Epidermal melanocyte (primary cell): ENCODE measurements around the gene SCN2B.
"Not testable (repeated sequence)": the region's sequence is repeated elsewhere in the genome, so short reads cannot be mapped to it uniquely, and the experiment has no call there.

Experiments used
- DNase-seq: peaks from one replicate; pipeline ENCODE4 v3.0.0; 2011; ENCODE audit warnings: low spot score; ENCODE audit not compliant: insufficient read length

The SCN2B gene

DNA sequence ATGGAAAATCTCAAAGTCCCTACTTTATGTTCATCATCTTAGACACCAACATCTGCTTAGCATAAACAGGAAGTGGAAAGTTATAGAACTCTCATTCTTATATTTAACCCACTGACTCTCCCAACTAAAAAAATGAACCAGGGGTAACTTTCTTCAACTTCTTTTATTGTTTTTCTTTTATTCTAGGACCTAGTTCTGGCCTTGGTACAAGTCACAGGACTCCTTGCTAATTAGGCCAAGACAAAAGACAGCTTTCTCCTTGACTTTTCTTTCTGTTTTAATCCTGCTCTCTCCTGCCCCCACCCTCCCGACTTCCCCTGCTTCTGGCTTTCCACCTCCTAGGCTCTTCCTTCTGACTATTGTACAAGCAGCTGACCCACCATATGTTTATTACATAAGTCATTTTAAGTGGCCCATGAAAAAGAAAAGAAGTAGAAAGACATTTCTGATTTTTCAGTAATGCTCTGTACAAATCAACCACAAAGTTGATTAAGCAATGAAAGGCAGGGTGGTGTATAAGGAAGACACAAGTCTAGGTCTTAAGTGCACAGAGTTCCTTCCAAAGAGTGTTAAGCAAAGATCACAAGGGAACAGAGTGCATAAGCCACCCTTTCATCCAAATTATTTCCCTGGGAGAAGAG lies 30.1 kb upstream of the SCN2B start:
- DNase-seq, result no peak

DNA sequence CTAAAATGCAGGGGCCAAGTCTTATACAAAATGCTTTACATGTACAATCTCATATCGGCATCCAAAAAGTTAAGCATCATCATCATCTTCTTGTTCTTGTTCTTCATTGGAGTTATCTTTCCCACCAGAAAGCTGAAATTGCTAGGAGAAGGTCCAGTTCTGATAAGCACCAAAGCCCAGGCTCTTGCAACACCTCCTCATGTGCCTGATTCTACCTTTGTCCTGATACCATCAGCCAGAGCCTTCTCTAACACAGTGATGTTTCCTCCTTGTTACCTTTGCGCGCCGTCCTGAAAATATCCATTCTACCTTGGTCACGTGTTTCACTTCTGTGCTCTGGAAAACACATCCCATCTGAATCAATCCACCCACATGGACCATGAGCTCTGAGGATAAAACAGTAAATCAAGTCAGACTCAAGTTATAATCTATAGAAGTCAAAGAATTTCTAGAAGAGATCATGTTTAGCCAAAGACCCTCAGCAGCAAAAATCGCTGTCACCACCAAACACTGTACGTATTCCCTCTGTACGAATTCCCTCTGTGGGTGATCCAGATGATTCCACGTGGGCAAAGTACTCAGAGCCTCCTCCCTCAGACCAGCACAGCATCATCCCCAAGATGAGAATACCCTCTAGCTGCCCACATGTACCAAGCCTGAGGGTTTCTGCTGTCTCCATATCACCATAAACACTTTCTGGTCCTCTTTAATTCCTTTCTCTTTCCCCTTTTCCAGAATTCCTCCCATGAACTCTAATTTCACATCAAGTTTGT lies 29.4 kb upstream of the SCN2B start:
- DNase-seq, result no peak

DNA sequence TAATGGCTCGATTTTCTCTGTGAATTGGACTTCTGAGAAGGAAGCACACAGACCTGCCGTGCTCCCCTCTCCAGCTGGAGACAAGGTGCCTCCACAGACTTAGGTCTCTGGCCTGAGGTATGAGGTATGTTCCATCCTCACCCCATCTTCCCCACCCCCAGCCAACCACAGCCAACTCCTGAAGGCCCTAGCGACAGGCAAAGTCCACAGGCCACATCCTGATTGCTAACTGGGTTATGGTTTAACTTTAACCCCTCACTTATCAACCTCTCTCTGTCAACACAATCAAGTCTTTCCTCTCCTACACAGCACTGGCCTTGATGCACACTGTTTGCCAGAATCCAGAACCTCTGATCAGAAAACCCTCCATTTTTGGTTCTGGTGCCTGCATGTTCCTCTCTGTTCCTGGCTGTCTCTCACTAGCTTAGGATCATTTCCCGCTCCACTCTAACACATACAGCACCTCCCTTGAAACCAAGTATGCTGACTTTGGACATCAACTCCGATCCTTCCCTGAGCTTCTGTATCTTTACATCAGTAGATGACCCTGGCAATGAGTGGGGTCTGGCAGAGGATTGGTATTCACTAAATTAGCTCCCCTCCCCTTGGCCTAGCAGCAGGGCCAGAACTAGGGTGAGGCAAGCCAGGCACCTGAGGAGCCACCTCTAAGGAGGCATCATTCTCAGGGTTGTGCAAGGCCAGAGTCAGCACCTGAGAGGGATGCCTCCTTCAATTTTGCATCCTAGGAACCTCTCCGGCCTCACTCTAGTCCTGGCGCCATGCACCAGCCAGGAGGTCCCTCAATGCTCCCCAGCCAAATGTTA lies 26.4 kb upstream of the SCN2B start:
- DNase-seq, result no peak

- DNase-seq, result no peak
Observed at GRCh38 chr11:118201966-118202365, 25.5 kb upstream of the SCN2B start.

- DNase-seq, result no peak
Observed at GRCh38 chr11:118200901-118201680, 24.7 kb upstream of the SCN2B start.

DNA sequence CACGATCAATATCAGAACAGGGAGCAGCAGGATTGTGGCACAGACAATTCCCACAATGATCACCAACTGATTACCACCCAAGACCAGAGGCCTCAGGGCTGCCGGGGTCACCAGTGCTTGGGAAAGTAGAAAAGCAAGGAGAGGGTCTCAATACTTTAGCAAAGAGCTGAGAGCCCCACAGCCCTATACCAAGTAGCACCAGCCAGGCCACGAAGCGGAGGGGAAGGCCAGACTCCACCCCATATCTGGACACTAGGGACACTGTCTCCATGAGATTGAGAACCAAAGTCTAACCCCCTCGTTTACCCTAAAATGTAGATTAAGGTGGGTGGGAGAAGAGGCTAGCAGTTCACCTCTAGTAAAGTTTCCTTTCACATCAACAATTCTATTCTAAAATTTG lies 24.1 kb upstream of the SCN2B start:
- DNase-seq, result no peak

- DNase-seq, result no peak
Observed at GRCh38 chr11:118199135-118199534, 22.7 kb upstream of the SCN2B start.

GRCh38 chr11:118198370-118198769 lies 21.9 kb upstream of the SCN2B start:
- DNase-seq, result peak; percentile 40

DNA sequence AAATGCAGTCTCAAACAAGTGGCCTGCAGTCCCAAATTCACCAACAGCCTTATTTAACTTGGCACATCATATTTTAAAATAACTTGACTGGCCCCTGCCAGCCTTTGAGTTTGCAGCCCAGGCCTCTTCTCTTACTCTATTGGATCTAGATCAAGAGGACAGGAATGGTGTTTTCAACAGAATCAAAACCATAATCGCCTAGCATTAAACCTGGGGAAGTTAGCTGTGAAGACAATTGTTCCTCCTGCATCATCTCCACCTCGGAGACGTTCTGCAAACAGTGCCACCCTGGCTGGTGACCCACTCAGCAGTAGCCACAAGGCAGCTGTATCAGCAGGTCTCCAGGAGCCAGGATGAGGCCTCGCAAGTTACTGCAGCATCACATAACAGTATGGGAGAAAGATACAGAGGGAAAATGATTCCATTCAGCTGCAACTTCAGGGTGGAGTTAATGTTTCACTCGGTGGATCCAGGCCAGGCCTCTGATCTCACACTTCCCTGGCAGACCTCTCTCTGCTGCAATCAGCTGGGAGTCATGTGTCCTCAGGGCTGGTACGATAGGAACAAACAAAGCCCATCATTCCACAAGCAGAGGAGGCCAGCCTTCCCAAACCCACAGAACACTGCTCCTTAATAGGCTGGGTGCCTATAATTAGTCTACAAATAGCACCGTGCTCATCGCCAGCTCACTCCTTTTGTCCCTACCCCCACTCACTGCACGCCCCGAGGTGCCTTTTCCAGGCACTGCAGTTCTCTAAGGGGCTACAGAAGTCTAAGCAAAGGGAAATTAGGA lies 18.6 kb upstream of the SCN2B start:
- peak; percentile 71 for DNase-seq

DNA sequence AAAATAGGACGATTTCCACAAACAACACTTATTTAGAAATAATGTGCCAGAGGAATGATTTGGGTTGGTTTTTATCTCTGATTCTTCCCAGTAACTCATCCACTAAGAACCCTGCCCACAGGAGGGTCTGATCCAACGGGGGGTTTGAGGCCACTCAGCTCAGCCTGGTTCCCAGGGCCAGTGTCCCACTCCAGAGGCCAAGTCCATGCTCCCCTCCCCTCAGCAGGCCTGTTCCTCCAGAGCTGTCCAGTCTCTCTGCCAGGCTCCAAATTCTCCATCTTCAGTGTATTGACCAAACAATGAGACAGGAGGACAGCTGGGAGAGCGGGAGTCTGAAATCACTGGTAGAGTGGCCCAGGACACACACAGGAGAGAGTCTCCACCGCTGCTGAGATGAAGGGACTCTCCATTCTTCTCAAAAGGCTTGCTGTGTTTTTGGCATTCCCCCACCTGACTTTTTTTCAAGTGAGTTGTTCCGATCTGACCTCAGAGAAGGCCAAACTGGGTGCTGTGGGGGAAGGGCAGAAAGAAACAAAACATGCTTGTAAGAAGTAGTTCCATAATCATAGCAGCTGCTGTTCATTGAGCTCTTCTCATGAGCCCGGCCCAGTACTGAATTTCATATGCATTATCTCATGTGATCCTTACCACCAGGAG lies 17.6 kb upstream of the SCN2B start:
- DNase-seq, result no peak

DNA sequence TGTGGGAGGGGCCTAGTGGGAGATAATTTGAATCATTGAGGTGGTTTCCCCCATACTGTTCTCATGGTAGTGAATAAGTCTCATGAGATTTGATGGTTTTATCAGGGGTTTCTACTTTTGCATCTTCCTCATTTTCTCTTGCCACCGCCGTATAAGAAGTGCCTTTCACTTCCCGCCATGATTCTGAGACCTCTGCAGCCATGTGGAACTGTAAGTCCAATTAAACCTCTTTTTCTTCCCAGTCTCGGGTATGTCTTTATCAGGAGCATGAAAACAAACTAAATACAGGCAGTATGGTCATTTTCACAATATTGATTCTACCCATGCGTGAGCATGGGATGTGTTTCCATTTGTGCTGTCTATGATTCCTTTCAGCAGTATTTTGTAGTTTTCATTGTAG lies 16.4 kb upstream of the SCN2B start:
- not testable (repeated sequence) for DNase-seq

DNA sequence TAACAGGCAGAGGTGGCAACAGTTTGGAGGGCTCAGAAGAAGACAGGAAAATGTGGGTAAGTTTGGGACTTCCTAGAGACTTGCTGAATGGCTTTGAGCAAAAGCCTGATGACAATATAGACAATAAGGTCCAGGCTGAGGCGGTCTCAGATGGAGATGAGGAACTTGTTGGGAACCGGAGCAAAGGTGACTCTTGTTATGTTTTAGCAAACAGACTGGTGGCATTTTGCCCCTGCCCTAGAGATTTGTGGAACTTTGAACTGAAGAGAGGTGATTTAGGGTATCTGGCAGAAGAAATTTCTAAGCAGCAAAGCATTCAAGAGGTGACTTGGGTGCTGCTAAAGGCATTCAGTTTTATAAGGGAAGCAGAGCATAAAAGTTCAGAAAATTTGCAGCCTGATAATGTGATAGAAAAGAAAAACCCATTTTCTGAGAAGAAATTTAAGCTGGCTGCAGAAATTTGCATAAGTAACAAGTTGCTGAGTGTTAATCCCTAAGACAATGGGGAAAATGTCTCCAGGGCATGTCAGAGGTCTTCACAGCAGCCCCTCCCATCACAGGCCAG lies 14.6 kb upstream of the SCN2B start:
- DNase-seq, result not testable (repeated sequence)

DNA sequence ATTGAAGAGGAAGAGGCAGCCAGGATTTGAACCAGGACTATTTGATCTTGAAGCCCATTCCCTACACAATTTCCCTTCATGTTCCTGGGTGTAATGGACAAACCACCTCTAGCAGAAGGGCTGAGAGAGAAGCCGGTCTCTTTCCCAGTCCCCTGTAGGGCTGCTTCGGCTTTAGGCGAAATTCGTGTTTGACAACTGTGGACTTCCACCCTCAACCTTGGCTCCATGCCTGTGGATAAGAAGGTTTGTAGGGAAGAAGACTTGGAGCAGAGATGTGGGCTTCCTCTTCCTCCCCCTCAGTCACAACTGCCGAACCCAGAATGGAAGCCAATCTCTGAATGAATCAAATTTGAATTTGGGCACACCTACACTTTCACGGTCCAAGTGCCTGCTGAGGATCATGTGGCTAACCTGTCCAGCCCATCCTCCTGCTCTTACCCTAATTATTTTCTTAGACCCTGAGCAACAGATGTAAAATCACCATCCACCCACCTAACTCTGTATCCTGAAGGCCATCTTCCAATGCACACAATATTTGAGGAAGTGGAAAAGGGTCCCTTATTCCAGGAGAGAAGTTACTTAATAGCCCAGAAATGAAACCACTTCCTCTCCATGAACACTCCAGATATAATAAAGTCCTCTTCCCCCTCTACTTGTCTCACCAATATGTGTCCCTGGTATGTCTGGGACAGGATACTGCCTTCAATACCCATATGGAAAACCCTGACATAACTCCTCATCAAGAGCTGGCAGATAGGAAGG lies 10.1 kb upstream of the SCN2B start:
- DNase-seq, result no peak

GRCh38 chr11:118184784-118185579 lies 8.5 kb upstream of the SCN2B start:
- DNase-seq, result no peak

DNA sequence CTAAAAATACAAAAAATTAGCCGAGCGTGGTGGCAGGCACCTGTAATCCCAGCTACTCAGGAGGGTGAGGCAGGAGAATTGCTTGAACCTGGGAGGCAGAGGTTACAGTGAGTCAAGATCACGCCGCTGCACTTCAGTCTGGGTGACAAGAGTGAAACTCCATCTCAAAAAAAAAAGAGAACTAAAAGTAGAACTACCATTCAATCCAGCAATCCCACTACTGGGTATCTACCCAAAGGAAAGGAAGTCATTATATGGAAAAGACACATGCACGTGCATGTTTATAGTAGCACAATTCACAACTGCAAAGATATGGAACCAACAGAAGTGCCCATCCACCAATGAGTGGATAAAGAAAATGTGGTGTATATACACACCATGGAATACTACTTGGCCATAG lies 7.3 kb upstream of the SCN2B start:
- DNase-seq, result not testable (repeated sequence)

GRCh38 chr11:118180300-118180703 lies 3.9 kb upstream of the SCN2B start:
- DNase-seq, result peak; percentile 28

- no peak for DNase-seq
Observed at GRCh38 chr11:118176778-118177134, 317 bp upstream of the SCN2B start.
